Sigmoid colon (tissue), 7 donors: Measurements from ENCODE around the gene WDR1. TPM values are rescaled to one million over a fixed set of nuclear protein-coding genes. Genes with fewer than 3 reads are reported as not detected.
A peak's percentile ranks its signal among the peaks of the same experiment; 100 is the strongest.

Experiments used
- DNase-seq: peaks from one replicate; pipeline ENCODE4 v3.0.0-alpha.2; 2019
- H3K27ac ChIP-seq, 4 donors: fragments of 200-600 bp; sonication (generic); one replicate each; pipeline ENCODE4 v1.5.1; 2016 to 2019; ENCODE audit warnings: mild to moderate bottlenecking in 1 of 4
- H3K27me3 ChIP-seq, 3 donors: fragments of 200-600 bp; sonication (generic); one replicate each; pipeline ENCODE4 v1.5.1; 2019; ENCODE audit warnings: mild to moderate bottlenecking in 1 of 3
- H3K36me3 ChIP-seq, 4 donors: fragments of 200-600 bp; sonication (generic); one replicate each; pipeline ENCODE4 v1.5.1; 2016 to 2019
- H3K4me1 ChIP-seq, 4 donors: fragments of 200-600 bp; sonication (generic); one replicate each; pipeline ENCODE4 v1.5.1; 2017 to 2019
- H3K4me3 ChIP-seq, 4 donors: fragments of 200-600 bp; sonication (generic); one replicate each; pipeline ENCODE4 v1.5.1; 2017 to 2019; ENCODE audit warnings: mild to moderate bottlenecking in 2 of 4, moderate library complexity in 1 of 4
- H3K9me3 ChIP-seq, 4 donors: fragments of 200-600 bp in 3 of 4; sonication (generic) in 3 of 4; one replicate each; pipeline versions ENCODE4 v1.5.1 to v1.6.1; 2013 to 2019
- CTCF ChIP-seq, 4 experiments: fragments of 450-650 bp in 3 of 4; fragments of 200-600 bp in 1 of 4; IDR thresholded peaks; one replicate each; pipeline ENCODE4 v1.5.1; 2016 to 2019; ENCODE audit warnings: antibody characterized with exemption in 4 of 4, mild to moderate bottlenecking in 3 of 4, moderate library complexity in 2 of 4
- EP300 ChIP-seq, 4 donors: sonication (generic); formaldehyde crosslinking; IDR thresholded peaks; one replicate each; pipeline ENCODE4 v1.6.1; 2017; ENCODE audit warnings: antibody characterized with exemption in 4 of 4
- POLR2A ChIP-seq, 2 donors: fragments of 450-650 bp; IDR thresholded peaks; one replicate each; pipeline ENCODE4 v1.6.1; 2016; ENCODE audit warnings: antibody characterized with exemption in 2 of 2, mild to moderate bottlenecking in 2 of 2, moderate library complexity in 2 of 2
- POLR2AphosphoS5 ChIP-seq, 4 donors: sonication (generic); formaldehyde crosslinking; IDR thresholded peaks; one replicate each; pipeline ENCODE4 v1.6.1; 2017; ENCODE audit warnings: antibody characterized with exemption in 4 of 4
- WGBS, 2 donors: extraction: QIAGEN DNeasy Blood & Tissue Kit; methylation state at CpG; one replicate each; pipeline ENCODE4 v1.1.7; 2013; 5-methylcytosine and 5-hydroxymethylcytosine counted together
- intact Hi-C: fragments of 100-400 bp; cut with DNase I; formaldehyde crosslinking; loops from one replicate; pipeline ENCODE4 v1.15.1; 2023
- polyA plus RNA-seq, 3 donors: library from polyadenylated mRNA; stranded (reverse); fragments of 200-250 nt; gene quantifications; one replicate each; pipeline ENCODE4 v1.2.3, GENCODE V29; 2013
- total RNA-seq, 4 donors: library from RNA; depleted of rRNA; stranded (reverse); fragments of >200 nt; gene quantifications; one replicate each; pipeline ENCODE4 v1.1.0, GENCODE V29; 2016
- donor health status: healthy with polysubstance abuse.
- donor health status: Bipolar disorder and iron deficiency.
- donor health status: healthy.

The WDR1 gene
- total and polyA plus RNA-seq, 7 donors, result 171 to 267 (median 240) TPM

- intact Hi-C loops, result no loop called here
- no peak for TF ChIP-seq CTCF (IDR thresholded peaks at IDR 0.05)
- TF ChIP-seq POLR2AphosphoS5 (IDR thresholded peaks at IDR 0.05), result no peak
- no peak for TF ChIP-seq POLR2A (IDR thresholded peaks at IDR 0.05)
- no peak for TF ChIP-seq EP300 (IDR thresholded peaks at IDR 0.05)
- H3K36me3 ChIP-seq, result no peaks in the 10 kb centered on the region
- no peaks in the 10 kb centered on the region for H3K9me3 ChIP-seq
- H3K27ac ChIP-seq, result peak overlapping the region in 1 of 4 donors; percentile 17
- H3K27me3 ChIP-seq, result no peaks in the 10 kb centered on the region
- no peak overlapping the region for H3K4me3 ChIP-seq
- DNase-seq, result no peak
- 45 to 50% methylated on average over 12 of the region's 12 CpGs for WGBS, 2 donors
- H3K4me1 ChIP-seq, result peaks cover 0 to 12% (median 9%) of the 10 kb centered on the region in 4 donors
Observed at GRCh38 chr4:10123227-10124101, 6.9 kb upstream of the WDR1 start.

DNA sequence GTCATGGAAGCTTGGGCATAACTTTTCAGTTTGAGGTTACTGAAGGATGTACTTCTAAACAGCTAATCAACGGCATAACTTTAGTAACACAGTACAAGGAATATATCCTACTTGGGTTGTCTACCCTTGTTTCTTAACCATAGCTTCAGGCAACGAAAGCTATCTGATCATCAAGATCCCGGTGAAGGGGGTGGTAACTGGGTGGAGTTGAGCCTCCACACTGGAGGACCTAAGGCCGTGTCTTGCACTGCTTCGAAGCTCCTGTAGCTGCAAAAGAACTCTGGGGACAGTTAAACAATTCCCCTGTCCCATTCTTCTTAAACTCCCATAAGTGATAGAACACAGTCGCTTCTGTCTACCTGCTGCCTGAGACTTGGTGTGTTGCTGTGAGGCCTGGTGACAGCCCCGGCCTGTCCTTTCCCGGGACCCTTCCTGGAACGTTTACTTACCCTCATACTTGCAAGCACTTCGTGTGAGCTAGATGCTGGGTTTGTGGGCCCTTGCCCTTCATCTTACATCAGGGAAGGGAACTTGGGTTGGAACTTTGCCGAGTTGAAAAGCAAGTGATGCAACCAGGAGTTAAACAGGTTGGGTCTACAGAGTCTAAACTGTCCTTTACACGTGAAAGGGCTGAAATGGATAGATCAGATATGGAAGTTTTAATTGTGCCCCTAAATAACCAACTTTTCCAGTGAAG lies 5.8 kb upstream of the WDR1 start:
- no peak for TF ChIP-seq POLR2A (IDR thresholded peaks at IDR 0.05)
- TF ChIP-seq POLR2AphosphoS5 (IDR thresholded peaks at IDR 0.05), result no peak
- TF ChIP-seq EP300 (IDR thresholded peaks at IDR 0.05), result no peak
- TF ChIP-seq CTCF (IDR thresholded peaks at IDR 0.05), result no peak
- 83 to 88% methylated on average over 12 of the region's 12 CpGs for WGBS, 2 donors
- H3K36me3 ChIP-seq, result no peaks in the 10 kb centered on the region
- no peaks in the 10 kb centered on the region for H3K9me3 ChIP-seq
- no peak overlapping the region for H3K4me3 ChIP-seq
- peaks cover 0 to 23% (median 20%) of the 10 kb centered on the region in 4 donors for H3K4me1 ChIP-seq
- no peak for DNase-seq
- no peaks in the 10 kb centered on the region for H3K27me3 ChIP-seq
- H3K27ac ChIP-seq, result no peak overlapping the region
- intact Hi-C loops, result no loop called here

DNA sequence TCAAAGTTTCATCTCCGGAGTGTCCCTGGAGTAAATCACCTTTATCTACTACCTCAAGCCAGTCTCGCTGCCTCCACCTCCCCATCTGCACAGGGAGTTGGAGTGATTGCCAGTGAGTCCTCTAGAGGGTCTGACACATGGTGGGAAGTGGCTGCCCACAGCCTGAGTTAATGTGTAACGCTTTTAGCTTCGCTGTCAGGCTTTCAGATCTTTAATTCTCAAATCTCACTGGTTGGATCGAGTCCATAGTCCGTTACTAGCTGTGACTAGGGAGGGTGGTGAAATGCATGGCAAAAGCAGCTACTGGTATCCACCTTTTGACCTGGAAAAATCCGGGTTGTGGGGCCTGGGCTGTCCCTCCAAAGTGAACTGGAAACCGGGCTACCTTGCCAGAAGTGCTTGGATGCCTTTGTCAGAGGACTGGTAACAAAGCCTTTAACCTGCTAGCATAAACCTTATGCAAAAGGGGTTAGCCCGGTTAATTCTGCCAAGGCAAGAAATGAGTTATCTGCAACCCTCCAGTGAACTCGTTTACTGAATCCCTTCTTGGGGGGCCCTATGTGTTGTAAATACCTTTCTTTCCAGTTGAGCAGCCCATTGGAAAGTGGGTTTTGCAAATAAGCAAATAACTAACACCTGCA lies 5.1 kb upstream of the WDR1 start:
- no peaks in the 10 kb centered on the region for H3K27me3 ChIP-seq
- WGBS, 2 donors, result 25 to 62% methylated on average over 10 of the region's 10 CpGs
- no peaks in the 10 kb centered on the region for H3K9me3 ChIP-seq
- no peak overlapping the region for H3K27ac ChIP-seq
- no peak for DNase-seq
- intact Hi-C loops, result no loop called here
- peaks cover 0 to 26% (median 21%) of the 10 kb centered on the region in 4 donors for H3K4me1 ChIP-seq
- H3K36me3 ChIP-seq, result no peaks in the 10 kb centered on the region
- H3K4me3 ChIP-seq, result no peak overlapping the region
- TF ChIP-seq POLR2A (IDR thresholded peaks at IDR 0.05) (no peak), CTCF (IDR thresholded peaks at IDR 0.05) (no peak), EP300 (IDR thresholded peaks at IDR 0.05) (no peak), POLR2AphosphoS5 (IDR thresholded peaks at IDR 0.05) (no peak)

DNA sequence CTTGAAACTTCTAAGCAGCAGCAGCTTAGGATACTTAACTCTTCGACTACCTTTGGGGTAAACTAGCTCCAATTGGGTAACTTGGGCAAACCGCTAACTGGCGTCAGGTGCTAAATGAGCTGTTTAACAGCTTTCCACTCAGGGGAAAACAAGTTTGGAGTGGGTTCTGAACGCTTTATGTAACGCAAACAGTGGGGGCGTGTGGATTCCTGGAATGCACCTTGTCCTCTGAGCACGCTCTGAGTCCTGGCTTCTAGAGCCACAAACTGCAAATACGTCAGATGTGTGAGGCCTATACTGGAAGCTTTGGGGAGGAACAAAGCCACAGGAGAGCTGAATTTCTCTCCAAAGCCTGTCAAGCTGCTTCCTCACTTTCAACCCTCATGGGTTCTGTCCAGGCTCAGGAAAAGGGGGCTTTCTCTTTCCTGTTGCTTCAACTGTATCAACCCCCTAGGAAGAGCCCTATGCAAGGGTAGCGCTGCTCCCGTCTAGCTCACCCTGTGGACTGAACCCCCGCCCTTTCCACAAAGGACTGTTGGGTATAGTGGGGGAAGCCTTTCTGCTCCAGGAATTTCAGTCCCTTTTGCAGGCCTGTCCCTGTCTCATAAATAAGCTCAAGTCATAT lies 4.5 kb upstream of the WDR1 start:
- no peaks in the 10 kb centered on the region for H3K36me3 ChIP-seq
- H3K4me1 ChIP-seq, result peaks cover 0 to 26% (median 21%) of the 10 kb centered on the region in 4 donors
- H3K27ac ChIP-seq, result no peak overlapping the region
- no peaks in the 10 kb centered on the region for H3K9me3 ChIP-seq
- WGBS, 2 donors, result 63 to 70% methylated on average over 11 of the region's 11 CpGs
- H3K4me3 ChIP-seq, result no peak overlapping the region
- intact Hi-C loops, result no loop called here
- H3K27me3 ChIP-seq, result no peaks in the 10 kb centered on the region
- TF ChIP-seq EP300 (IDR thresholded peaks at IDR 0.05) (no peak), POLR2A (IDR thresholded peaks at IDR 0.05) (no peak), POLR2AphosphoS5 (IDR thresholded peaks at IDR 0.05) (no peak), CTCF (IDR thresholded peaks at IDR 0.05) (no peak)
- no peak for DNase-seq
